ENCODE measurements around the gene CRYBB2.
"Not testable (repeated sequence)": the region's sequence is repeated elsewhere in the genome, so short reads cannot be mapped to it uniquely, and the experiment has no call there.

Gene CRYBB2

DNA sequence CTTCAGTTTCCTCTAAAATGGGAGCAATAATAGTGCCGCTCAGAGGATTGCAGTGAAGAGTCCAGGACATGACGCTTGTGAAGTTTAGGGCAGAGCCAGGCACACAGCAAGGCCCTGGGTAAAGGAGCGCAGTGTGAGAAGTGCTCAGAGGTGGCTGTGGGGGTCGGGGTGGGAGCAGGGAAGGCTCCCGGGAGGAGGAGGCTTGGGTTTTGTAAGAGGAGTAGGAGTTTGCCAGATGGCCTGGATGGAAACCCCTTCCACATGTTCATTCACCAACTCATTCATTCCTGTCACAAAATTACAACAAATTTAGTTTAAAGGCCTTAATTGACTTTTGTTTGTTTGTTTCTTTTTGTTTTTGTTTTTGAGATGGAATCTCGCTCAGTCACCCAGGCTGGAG, 17.0 kb downstream of the CRYBB2 start:
- DNase-seq: no peak

GRCh38 chr22:25237503-25237902, 18.1 kb downstream of the CRYBB2 start:
- DNase-seq: no peak

- not testable (repeated sequence) for DNase-seq
Measured at GRCh38 chr22:25238058-25238457, 18.6 kb downstream of the CRYBB2 start.

DNA sequence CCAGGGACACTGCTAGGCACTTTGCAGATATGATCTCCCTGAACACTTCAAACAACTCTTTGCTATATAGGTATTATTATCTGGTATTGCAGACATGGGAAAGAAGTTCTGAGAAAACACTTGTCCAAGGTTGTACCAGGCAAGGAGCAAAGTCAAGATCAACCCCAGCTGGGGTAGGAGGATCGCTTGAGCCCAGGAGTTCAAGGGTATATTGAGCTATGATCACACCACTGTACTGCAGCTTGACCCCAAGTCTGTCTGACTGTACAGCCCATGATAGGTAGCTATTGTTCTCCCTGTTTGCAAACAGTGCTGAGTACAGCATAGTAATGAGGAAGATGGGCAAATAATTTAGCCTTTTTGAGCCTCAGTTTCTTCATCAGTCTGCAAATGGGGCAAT, 35.7 kb downstream of the CRYBB2 start:
- not testable (repeated sequence) for DNase-seq

DNA sequence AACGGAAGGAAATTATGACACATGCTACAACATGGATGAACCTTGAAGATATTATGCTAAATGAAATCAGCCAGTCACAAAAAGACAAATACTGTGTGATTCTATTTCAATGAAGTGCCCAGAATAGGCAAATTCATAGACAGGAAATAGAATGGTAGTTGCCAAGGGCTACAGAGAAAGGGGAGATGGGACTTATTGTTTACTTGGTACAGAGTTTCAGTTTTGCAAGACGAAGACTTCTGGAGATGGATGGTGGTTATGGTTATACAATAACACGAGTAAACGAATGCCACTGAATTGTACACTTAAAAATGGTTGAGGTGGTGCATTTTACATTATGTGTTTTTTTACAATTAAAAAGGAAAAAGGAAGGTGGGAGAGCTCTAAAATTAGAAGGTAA, 48.1 kb downstream of the CRYBB2 start:
- not testable (repeated sequence) for DNase-seq

GRCh38 chr22:25268902-25269301, 49.5 kb downstream of the CRYBB2 start:
- DNase-seq: not testable (repeated sequence)

- DNase-seq: not testable (repeated sequence)
Measured at GRCh38 chr22:25270061-25270460, 50.6 kb downstream of the CRYBB2 start.

GRCh38 chr22:25273231-25273630, 53.8 kb downstream of the CRYBB2 start:
- DNase-seq: not testable (repeated sequence)

GRCh38 chr22:25273928-25274327, 54.5 kb downstream of the CRYBB2 start:
- not testable (repeated sequence) for DNase-seq

DNA sequence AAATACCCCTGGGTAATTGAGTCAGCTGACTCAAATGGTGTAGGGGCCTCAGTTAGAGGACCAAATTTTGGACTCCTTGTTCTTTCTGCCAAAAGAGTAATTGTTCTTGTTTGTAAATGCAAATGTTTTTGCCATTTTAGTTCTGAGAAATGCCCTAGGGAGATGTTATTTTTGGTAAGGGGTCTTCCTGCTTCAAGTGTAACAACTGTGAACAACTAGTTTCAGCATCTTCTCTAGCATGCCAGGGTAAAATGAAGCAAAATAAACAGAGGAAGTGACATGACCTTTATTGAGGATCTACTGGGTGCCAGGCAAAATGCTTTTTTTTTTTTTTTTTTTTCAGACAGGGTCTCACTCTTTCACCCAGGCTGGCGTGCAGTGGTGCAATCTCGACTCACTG, 60.7 kb downstream of the CRYBB2 start:
- not testable (repeated sequence) for DNase-seq
